NT2/D1 (cell line): ENCODE results near the gene CDK1.

Experiments used
- SUZ12 ChIP-seq: IDR thresholded peaks from 2 replicates; pipeline ENCODE4 v1.6.1; 2011; ENCODE audit not compliant: insufficient read length, insufficient read depth; ENCODE audit errors: extremely low read depth
- YY1 ChIP-seq: IDR thresholded peaks from 2 replicates; pipeline ENCODE4 v1.6.1; 2011; ENCODE audit not compliant: insufficient read length, insufficient read depth
- ZNF274 ChIP-seq: IDR thresholded peaks from 2 replicates; pipeline ENCODE4 v1.6.1; 2011; ENCODE audit warnings: mild to moderate bottlenecking, low read depth, low read length

GRCh38 chr10:60795465-60796202 is 17.4 kb downstream of the CDK1 start:
- no peak for TF ChIP-seq ZNF274
- TF ChIP-seq YY1 = no peak
- no peak for TF ChIP-seq SUZ12
